ENCODE data around the gene HS1BP3. TPM values are rescaled to one million over a fixed set of nuclear protein-coding genes. Genes with fewer than 3 reads are reported as not detected.

The HS1BP3 gene
- total and polyA plus RNA-seq, 2 of the 13 experiments (the other 11 are each of a cell fraction or from before 2014, with no cell fraction given): 15.2 to 22.0 TPM

DNA sequence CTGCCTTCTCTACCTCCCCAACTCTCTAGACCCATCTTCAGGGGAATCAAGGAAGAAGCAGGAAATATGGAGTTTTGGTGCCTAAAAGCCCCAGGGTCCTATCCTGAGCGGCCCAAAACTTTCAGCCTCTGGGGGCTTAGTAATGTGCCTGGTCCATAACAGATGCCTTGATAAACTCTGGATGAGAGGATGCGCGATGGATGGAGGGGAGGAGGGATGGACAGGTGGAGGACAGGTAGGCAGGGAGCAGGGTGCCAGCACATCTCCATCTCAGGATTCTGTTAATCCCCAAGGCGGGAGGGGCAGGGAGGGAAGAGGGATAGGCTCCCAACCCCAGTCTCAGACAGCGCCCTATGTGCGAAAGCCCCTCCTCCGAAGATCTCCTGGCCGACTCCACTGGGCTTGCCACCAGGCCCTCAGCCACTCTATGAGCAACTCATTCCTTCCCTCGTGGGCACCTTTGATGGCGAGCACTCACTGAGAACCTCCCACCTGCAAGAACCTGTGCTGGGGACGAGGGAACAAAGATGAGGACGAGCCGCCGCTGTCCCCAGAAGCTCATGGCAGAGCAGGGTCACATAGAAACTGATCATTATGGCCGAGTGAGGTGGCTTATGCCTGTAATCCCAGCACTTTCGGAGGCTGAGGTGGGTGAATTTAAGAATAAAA lies 23.1 kb downstream of the HS1BP3 start (continued):
- TF ChIP-seq, protein P1, sequence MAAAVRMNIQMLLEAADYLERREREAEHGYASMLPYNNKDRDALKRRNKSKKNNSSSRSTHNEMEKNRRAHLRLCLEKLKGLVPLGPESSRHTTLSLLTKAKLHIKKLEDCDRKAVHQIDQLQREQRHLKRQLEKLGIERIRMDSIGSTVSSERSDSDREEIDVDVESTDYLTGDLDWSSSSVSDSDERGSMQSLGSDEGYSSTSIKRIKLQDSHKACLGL (CRISPR knock-in tag; IDR thresholded peaks at IDR 0.05): no peak
- no peak for TF ChIP-seq MED8 (CRISPR knock-in tag; IDR thresholded peaks at IDR 0.05; ENCODE audit: insufficient replicate concordance)
- TF ChIP-seq ZNF644 (CRISPR knock-in tag; IDR thresholded peaks at IDR 0.05; ENCODE audit: low read depth): no peak
- TF ChIP-seq SATB2 (CRISPR knock-in tag; IDR thresholded peaks at IDR 0.05): no peak
- no peak for TF ChIP-seq NRL (CRISPR knock-in tag; IDR thresholded peaks at IDR 0.05; ENCODE audit: borderline replicate concordance)
- no peak for TF ChIP-seq HHEX (CRISPR knock-in tag; IDR thresholded peaks at IDR 0.05)
- no peak for TF ChIP-seq PAX8 (CRISPR knock-in tag; IDR thresholded peaks at IDR 0.05; ENCODE audit: borderline replicate concordance)
- no peak for TF ChIP-seq ZNF850 (CRISPR knock-in tag; conservative IDR thresholded peaks at IDR 0.05)
- TF ChIP-seq ZNF510 (CRISPR knock-in tag; IDR thresholded peaks at IDR 0.05; ENCODE audit: low read depth): no peak
- TF ChIP-seq, protein P2, sequence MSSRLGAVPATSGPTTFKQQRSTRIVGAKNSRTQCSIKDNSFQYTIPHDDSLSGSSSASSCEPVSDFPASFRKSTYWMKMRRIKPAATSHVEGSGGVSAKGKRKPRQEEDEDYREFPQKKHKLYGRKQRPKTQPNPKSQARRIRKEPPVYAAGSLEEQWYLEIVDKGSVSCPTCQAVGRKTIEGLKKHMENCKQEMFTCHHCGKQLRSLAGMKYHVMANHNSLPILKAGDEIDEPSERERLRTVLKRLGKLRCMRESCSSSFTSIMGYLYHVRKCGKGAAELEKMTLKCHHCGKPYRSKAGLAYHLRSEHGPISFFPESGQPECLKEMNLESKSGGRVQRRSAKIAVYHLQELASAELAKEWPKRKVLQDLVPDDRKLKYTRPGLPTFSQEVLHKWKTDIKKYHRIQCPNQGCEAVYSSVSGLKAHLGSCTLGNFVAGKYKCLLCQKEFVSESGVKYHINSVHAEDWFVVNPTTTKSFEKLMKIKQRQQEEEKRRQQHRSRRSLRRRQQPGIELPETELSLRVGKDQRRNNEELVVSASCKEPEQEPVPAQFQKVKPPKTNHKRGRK (CRISPR knock-in tag; IDR thresholded peaks at IDR 0.05): no peak

Measured in HepG2 (cell line).